Mononuclear cell (primary cell): ENCODE results near the gene ING1. TPM values are rescaled to one million over a fixed set of nuclear protein-coding genes. Genes with fewer than 3 reads are reported as not detected.
"Not testable (repeated sequence)": the region's sequence is repeated elsewhere in the genome, so short reads cannot be mapped to it uniquely, and the experiment has no call there.

Experiments used
- H3K27me3 ChIP-seq: 2 replicates; pipeline ENCODE4 v1.6.0; 2011; ENCODE audit warnings: low read length, control low read depth; ENCODE audit not compliant: insufficient read depth
- H3K4me1 ChIP-seq: 2 replicates; pipeline ENCODE4 v1.5.1; 2011; ENCODE audit warnings: mild to moderate bottlenecking, low read length, control low read depth; ENCODE audit not compliant: insufficient read depth
- H3K4me3 ChIP-seq: 2 replicates; pipeline ENCODE4 v1.5.1; 2011; ENCODE audit warnings: mild to moderate bottlenecking, low read length, moderate library complexity
- H3K9me3 ChIP-seq: 2 replicates; pipeline ENCODE4 v1.5.1; 2011; ENCODE audit warnings: low read depth, mild to moderate bottlenecking, control low read depth, low read length
- total RNA-seq: library from RNA; depleted of rRNA; stranded (reverse); fragments of >200 nt; gene quantifications from one replicate; pipeline ENCODE4 v1.2.3, GENCODE V29; 2012

Gene ING1
- total RNA-seq, 1 donor, result 18.7 TPM

- H3K4me3 ChIP-seq, result no peak overlapping the region
- no peaks in the 10 kb centered on the region for H3K4me1 ChIP-seq
- H3K27me3 ChIP-seq, result no peaks in the 10 kb centered on the region
- no peaks in the 10 kb centered on the region for H3K9me3 ChIP-seq
These were observed 29.0 kb upstream of the ING1 start for GRCh38 chr13:110684388-110685056.

- Histone ChIP-seq H3K27me3 (no peaks in the 10 kb centered on the region), H3K4me1 (no peaks in the 10 kb centered on the region), H3K4me3 (no peak overlapping the region), H3K9me3 (no peaks in the 10 kb centered on the region)
These were observed 28.0 kb upstream of the ING1 start for GRCh38 chr13:110685305-110686020.

- no peaks in the 10 kb centered on the region for H3K27me3 ChIP-seq
- no peaks in the 10 kb centered on the region for H3K4me1 ChIP-seq
- H3K9me3 ChIP-seq, result no peaks in the 10 kb centered on the region
- H3K4me3 ChIP-seq, result no peak overlapping the region
These were observed 25.8 kb upstream of the ING1 start for GRCh38 chr13:110687736-110688135.

- no peak overlapping the region for H3K4me3 ChIP-seq
- H3K27me3 ChIP-seq, result no peaks in the 10 kb centered on the region
- no peaks in the 10 kb centered on the region for H3K4me1 ChIP-seq
- H3K9me3 ChIP-seq, result no peaks in the 10 kb centered on the region
These were observed 24.5 kb upstream of the ING1 start for GRCh38 chr13:110689041-110689440.

- Histone ChIP-seq H3K27me3 (no peaks in the 10 kb centered on the region), H3K4me3 (no peak overlapping the region), H3K4me1 (no peaks in the 10 kb centered on the region), H3K9me3 (no peaks in the 10 kb centered on the region)
These were observed 23.8 kb upstream of the ING1 start for GRCh38 chr13:110689711-110690110.

GRCh38 chr13:110690516-110690915 is 23.0 kb upstream of the ING1 start:
- H3K4me3 ChIP-seq, result no peak overlapping the region
- no peaks in the 10 kb centered on the region for H3K9me3 ChIP-seq
- no peaks in the 10 kb centered on the region for H3K4me1 ChIP-seq
- no peaks in the 10 kb centered on the region for H3K27me3 ChIP-seq

GRCh38 chr13:110695774-110696173 is 17.7 kb upstream of the ING1 start:
- not testable (repeated sequence) for H3K4me3 ChIP-seq, H3K27me3 ChIP-seq, H3K9me3 ChIP-seq
- peaks cover 38% of the 10 kb centered on the region for H3K4me1 ChIP-seq

- Histone ChIP-seq H3K4me1 (peaks cover 38% of the 10 kb centered on the region), H3K27me3 (no peaks in the 10 kb centered on the region), H3K4me3 (no peak overlapping the region), H3K9me3 (no peaks in the 10 kb centered on the region)
These were observed 16.7 kb upstream of the ING1 start for GRCh38 chr13:110696776-110697175.

- Histone ChIP-seq H3K27me3 (no peaks in the 10 kb centered on the region), H3K9me3 (no peaks in the 10 kb centered on the region), H3K4me3 (no peak overlapping the region), H3K4me1 (peaks cover 45% of the 10 kb centered on the region)
These were observed 15.7 kb upstream of the ING1 start for GRCh38 chr13:110697842-110698241.

- H3K4me3 ChIP-seq, result no peak overlapping the region
- H3K9me3 ChIP-seq, result no peaks in the 10 kb centered on the region
- H3K27me3 ChIP-seq, result no peaks in the 10 kb centered on the region
- H3K4me1 ChIP-seq, result peaks cover 53% of the 10 kb centered on the region
These were observed 14.8 kb upstream of the ING1 start for GRCh38 chr13:110698689-110699088.

- H3K4me1 ChIP-seq, result peaks cover 60% of the 10 kb centered on the region
- no peaks in the 10 kb centered on the region for H3K9me3 ChIP-seq
- H3K27me3 ChIP-seq, result no peaks in the 10 kb centered on the region
- H3K4me3 ChIP-seq, result no peak overlapping the region
These were observed 14.1 kb upstream of the ING1 start for GRCh38 chr13:110699148-110700145.

- H3K4me1 ChIP-seq, result peaks cover 67% of the 10 kb centered on the region
- no peaks in the 10 kb centered on the region for H3K9me3 ChIP-seq
- H3K27me3 ChIP-seq, result no peaks in the 10 kb centered on the region
- no peak overlapping the region for H3K4me3 ChIP-seq
These were observed 13.3 kb upstream of the ING1 start for GRCh38 chr13:110700186-110700585.

- no peak overlapping the region for H3K4me3 ChIP-seq
- H3K9me3 ChIP-seq, result no peaks in the 10 kb centered on the region
- peaks cover 71% of the 10 kb centered on the region for H3K4me1 ChIP-seq
- H3K27me3 ChIP-seq, result no peaks in the 10 kb centered on the region
These were observed 12.9 kb upstream of the ING1 start for GRCh38 chr13:110700641-110701040.

- H3K4me3 ChIP-seq, H3K27me3 ChIP-seq, H3K9me3 ChIP-seq: not testable (repeated sequence)
- peaks cover 71% of the 10 kb centered on the region for H3K4me1 ChIP-seq
These were observed 12.4 kb upstream of the ING1 start for GRCh38 chr13:110701061-110701460.

GRCh38 chr13:110702089-110702488 is 11.4 kb upstream of the ING1 start:
- H3K4me1 ChIP-seq, result peaks cover 75% of the 10 kb centered on the region
- no peaks in the 10 kb centered on the region for H3K27me3 ChIP-seq
- no peaks in the 10 kb centered on the region for H3K9me3 ChIP-seq
- H3K4me3 ChIP-seq, result no peak overlapping the region
